H1 (cell line): ENCODE measurements around the gene AMN. TPM values are rescaled to one million over a fixed set of nuclear protein-coding genes. Genes with fewer than 3 reads are reported as not detected.
A peak's percentile ranks its signal among the peaks of the same experiment; 100 is the strongest.

Source experiments
- CTCF ChIA-PET: fragments of 300-600 bp; sonication (Branson Sonifier 250); formaldehyde crosslinking; loops from one replicate; lab custom pipeline; 2021; ENCODE audit not compliant: partially characterized antibody; lab: Charles Lee
- POLR2A ChIA-PET: fragments of 300-600 bp; sonication (Branson Sonifier 250); formaldehyde crosslinking; loops from one replicate; lab custom pipeline; 2021; ENCODE audit warnings: inconsistent platforms; ENCODE audit not compliant: partially characterized antibody; lab: Charles Lee
- DNase-seq, 2 experiments: peaks; one replicate each; pipeline versions ENCODE4 v3.0.0 to v3.0.0-alpha.2; 2010 to 2022; ENCODE audit warnings: low spot score in 2 of 2, low read depth in 1 of 2, mixed read lengths in 1 of 2
- FAIRE-seq: peaks from 2 replicates; lab custom pipeline; 2011; peaks lifted over from hg19 to GRCh38; lab: Jason Lieb, UNC
- H2AFZ ChIP-seq: 2 replicates; pipeline ENCODE4 v1.8.1; 2012; ENCODE audit warnings: low read length, inconsistent platforms
- H2AK5ac ChIP-seq: 2 replicates; pipeline ENCODE4 v1.6.1; 2013; ENCODE audit warnings: low read depth, low read length
- H2BK120ac ChIP-seq: replicated peaks from 2 replicates; pipeline ENCODE3; 2013; ENCODE audit warnings: low read depth, low read length, inconsistent platforms
- H2BK12ac ChIP-seq: 2 replicates; pipeline ENCODE4 v1.6.1; 2013; ENCODE audit warnings: low read depth, low read length
- H2BK15ac ChIP-seq: 2 replicates; pipeline ENCODE4 v1.6.1; 2013; ENCODE audit warnings: low read length
- H2BK20ac ChIP-seq: 2 replicates; pipeline ENCODE4 v1.6.1; 2013; ENCODE audit warnings: low read length
- H2BK5ac ChIP-seq: 2 replicates; pipeline ENCODE4 v1.6.1; 2013; ENCODE audit warnings: low read depth, low read length
- H3K14ac ChIP-seq: 2 replicates; pipeline ENCODE4 v1.6.1; 2013; ENCODE audit warnings: inconsistent platforms; ENCODE audit not compliant: insufficient read length
- H3K18ac ChIP-seq: 2 replicates; pipeline ENCODE4 v1.6.1; 2013; ENCODE audit warnings: low read length; ENCODE audit errors: extremely low read depth
- H3K23ac ChIP-seq: 2 replicates; pipeline ENCODE4 v1.6.1; 2013; ENCODE audit warnings: inconsistent platforms; ENCODE audit not compliant: insufficient read length
- H3K23me2 ChIP-seq: 2 replicates; pipeline ENCODE4 v1.6.1; 2013; ENCODE audit warnings: low read depth, low read length
- H3K27ac ChIP-seq: 2 replicates; pipeline ENCODE4 v1.6.1; 2011; ENCODE audit warnings: low read depth, low read length, inconsistent platforms
- H3K27me3 ChIP-seq, 4 experiments: replicated peaks in 1 of 4; 1 replicate in 1 of 4; 2 replicates in 3 of 4; pipeline versions ENCODE4 v1.6.1 to v1.8.1; 2011 to 2013; ENCODE audit warnings: low read length in 3 of 4, mild to moderate bottlenecking in 3 of 4, inconsistent platforms in 2 of 4, mixed read lengths in 2 of 4, moderate library complexity in 1 of 4; ENCODE audit not compliant: control insufficient read depth in 3 of 4, insufficient read depth in 3 of 4; ENCODE audit errors: extremely low read depth in 1 of 4
- H3K36me3 ChIP-seq, 4 experiments: 2 replicates each; pipeline versions ENCODE4 v1.6.1 to v1.8.1; 2011 to 2013; ENCODE audit warnings: mild to moderate bottlenecking in 4 of 4, low read length in 3 of 4, moderate library complexity in 2 of 4, control low read depth in 1 of 4, inconsistent platforms in 1 of 4; ENCODE audit not compliant: insufficient read depth in 4 of 4, control insufficient read depth in 2 of 4
- H3K4ac ChIP-seq: replicated peaks from 2 replicates; pipeline ENCODE3; 2013; ENCODE audit warnings: low read length, low read depth, mixed read lengths, inconsistent platforms; ENCODE audit not compliant: insufficient read length
- H3K4me1 ChIP-seq, 4 experiments: replicated peaks in 1 of 4; 1 replicate in 1 of 4; 2 replicates in 3 of 4; pipeline versions ENCODE4 v1.6.1 to v1.8.1; 2011 to 2013; ENCODE audit warnings: low read length in 3 of 4, inconsistent platforms in 2 of 4, mixed read lengths in 1 of 4; ENCODE audit not compliant: insufficient read depth in 4 of 4, control insufficient read depth in 3 of 4
- H3K4me2 ChIP-seq, 2 experiments: 2 replicates each; pipeline versions ENCODE4 v1.6.1 to v1.8.1; 2011 to 2013; ENCODE audit warnings: low read depth in 2 of 2, low read length in 2 of 2, control low read depth in 1 of 2, inconsistent platforms in 1 of 2, mild to moderate bottlenecking in 1 of 2; ENCODE audit not compliant: insufficient read depth in 1 of 2
- H3K4me3 ChIP-seq, 4 experiments: fragments of 200-600, 300-600 bp in 1 of 4; sonication (generic), shearing (Covaris generic), sonication (Bioruptor Twin) in 1 of 4; 2 replicates each; pipeline versions ENCODE4 v1.5.1 to v1.8.1; 2011 to 2016; ENCODE audit warnings: low read length in 4 of 4, low read depth in 3 of 4, control low read depth in 2 of 4, inconsistent platforms in 2 of 4, mild to moderate bottlenecking in 2 of 4, mixed read lengths in 1 of 4, moderate library complexity in 1 of 4; ENCODE audit not compliant: insufficient read depth in 2 of 4; ENCODE audit errors: extremely low read depth in 1 of 4
- H3K56ac ChIP-seq: replicated peaks from 2 replicates; pipeline ENCODE3; 2013; ENCODE audit warnings: low read depth, mild to moderate bottlenecking, mixed read lengths, low read length, inconsistent platforms; ENCODE audit not compliant: insufficient read length
- H3K79me1 ChIP-seq: 2 replicates; pipeline ENCODE4 v1.6.1; 2013; ENCODE audit warnings: low read depth, low read length, control low read depth
- H3K79me2 ChIP-seq, 2 experiments: 2 replicates each; pipeline versions ENCODE4 v1.6.1 to v1.8.1; 2012 to 2013; ENCODE audit warnings: low read length in 2 of 2, mild to moderate bottlenecking in 2 of 2, inconsistent platforms in 1 of 2; ENCODE audit not compliant: insufficient read depth in 2 of 2, control insufficient read depth in 1 of 2
- H3K9ac ChIP-seq, 4 experiments: replicated peaks in 1 of 4; 1 replicate in 1 of 4; 2 replicates in 3 of 4; pipeline versions ENCODE4 v1.6.1 to v1.8.1; 2011 to 2013; ENCODE audit warnings: low read depth in 3 of 4, low read length in 3 of 4, control low read depth in 2 of 4, mild to moderate bottlenecking in 2 of 4, moderate library complexity in 2 of 4, inconsistent platforms in 1 of 4; ENCODE audit errors: extremely low read depth in 1 of 4
- H3K9me3 ChIP-seq, 2 experiments: 2 replicates each; pipeline versions ENCODE4 v1.6.1 to v1.8.1; 2012 to 2013; ENCODE audit warnings: mild to moderate bottlenecking in 2 of 2, moderate library complexity in 2 of 2, control low read depth in 1 of 2, inconsistent platforms in 1 of 2, low read depth in 1 of 2, low read length in 1 of 2, mixed read lengths in 1 of 2; ENCODE audit not compliant: insufficient read depth in 2 of 2
- H4K20me1 ChIP-seq, 2 experiments: replicated peaks in 1 of 2; 2 replicates each; pipeline versions ENCODE3 to v1.8.1; 2011 to 2013; ENCODE audit warnings: inconsistent platforms in 2 of 2, low read length in 2 of 2, mild to moderate bottlenecking in 1 of 2; ENCODE audit not compliant: insufficient read depth in 2 of 2, control insufficient read depth in 1 of 2
- H4K5ac ChIP-seq: 2 replicates; pipeline ENCODE4 v1.6.1; 2013; ENCODE audit warnings: low read length, low read depth, mixed read lengths, inconsistent platforms; ENCODE audit not compliant: insufficient read length
- H4K8ac ChIP-seq: 2 replicates; pipeline ENCODE4 v1.8.0; 2013; ENCODE audit warnings: mild to moderate bottlenecking, moderate library complexity, low read length, inconsistent platforms; ENCODE audit not compliant: insufficient read depth; ENCODE audit errors: extremely low read depth
- H4K91ac ChIP-seq: replicated peaks from 2 replicates; pipeline ENCODE3; 2013; ENCODE audit warnings: low read length, mixed read lengths, inconsistent platforms; ENCODE audit not compliant: insufficient read length
- CHD2 ChIP-seq: IDR thresholded peaks from 2 replicates; pipeline ENCODE4 v1.6.1; 2012; ENCODE audit warnings: low read length, improper control_type of control experiment
- EGR1 ChIP-seq: IDR thresholded peaks from 2 replicates; pipeline ENCODE4 v1.6.1; 2011; ENCODE audit warnings: low read depth, low read length, borderline replicate concordance
- HDAC2 ChIP-seq, 2 experiments: fragments of 300-600 bp in 1 of 2; sonication (generic) in 1 of 2; IDR thresholded peaks; 2 replicates each; pipeline ENCODE4 v1.6.1; 2011 to 2012; ENCODE audit warnings: low read depth in 2 of 2, low read length in 2 of 2, mild to moderate bottlenecking in 2 of 2, moderate library complexity in 2 of 2, borderline replicate concordance in 1 of 2, inconsistent platforms in 1 of 2
- JUN ChIP-seq: IDR thresholded peaks from 2 replicates; pipeline ENCODE4 v1.6.1; 2011; ENCODE audit warnings: low read depth, mild to moderate bottlenecking, improper control_type of control experiment, low read length
- POLR2A ChIP-seq, 2 experiments: IDR thresholded peaks; 1 replicate in 1 of 2; 2 replicates in 1 of 2; pipeline ENCODE4 v1.6.1; 2011; ENCODE audit warnings: low read depth in 2 of 2, low read length in 2 of 2, mild to moderate bottlenecking in 2 of 2; ENCODE audit errors: control extremely low read depth in 1 of 2
- POLR2AphosphoS5 ChIP-seq: IDR thresholded peaks from 2 replicates; pipeline ENCODE4 v1.6.1; 2011; ENCODE audit warnings: low read depth, low read length
- RAD21 ChIP-seq, 2 experiments: IDR thresholded peaks in 1 of 2; conservative IDR thresholded peaks in 1 of 2; 2 replicates each; pipeline ENCODE4 v1.6.1; 2011; ENCODE audit warnings: low read depth in 2 of 2, low read length in 2 of 2, improper control_type of control experiment in 1 of 2, inconsistent platforms in 1 of 2, mild to moderate bottlenecking in 1 of 2, moderate library complexity in 1 of 2
- RNF2 ChIP-seq: fragments of 200-900, 300-1000 bp; sonication (generic); IDR thresholded peaks from 2 replicates; pipeline ENCODE4 v1.7.1; 2016; ENCODE audit warnings: borderline replicate concordance, low read depth, mild to moderate bottlenecking, antibody characterized with exemption, low read length; ENCODE audit not compliant: poor library complexity, severe bottlenecking; ENCODE audit errors: missing control alignments
- RXRA ChIP-seq: IDR thresholded peaks from 2 replicates; pipeline ENCODE4 v1.6.1; 2011; ENCODE audit warnings: low read depth, mild to moderate bottlenecking, low read length, moderate library complexity; ENCODE audit not compliant: insufficient read depth
- SIRT6 ChIP-seq: IDR thresholded peaks from one replicate; pipeline ENCODE4 v1.7.1; 2012; ENCODE audit warnings: low read length, inconsistent platforms
- TBP ChIP-seq: IDR thresholded peaks from 2 replicates; pipeline ENCODE4 v1.6.1; 2011; ENCODE audit warnings: low read depth, low read length, improper control_type of control experiment
- TEAD4 ChIP-seq: IDR thresholded peaks from 2 replicates; pipeline ENCODE4 v1.6.1; 2012; ENCODE audit warnings: low read depth, low read length, inconsistent platforms, mixed read lengths
- ZNF274 ChIP-seq: IDR thresholded peaks from 2 replicates; pipeline ENCODE4 v1.7.0; 2012; ENCODE audit warnings: low read length, borderline replicate concordance; ENCODE audit errors: extremely low read depth
- WGBS, 2 experiments: shearing (Covaris generic) in 1 of 2; methylation state at CpG; one replicate each; pipeline versions ENCODE4 v1.1.6 to v1.1.7; 2013 to 2015; ENCODE audit warnings: low lambda C conversion rate in 2 of 2, mixed read lengths in 2 of 2, inconsistent platforms in 1 of 2, low coverage in 1 of 2, missing lambda C conversion rate in 1 of 2; ENCODE audit not compliant: insufficient replicate concordance in 2 of 2, insufficient coverage in 1 of 2, insufficient read length in 1 of 2; ENCODE audit errors: extremely low coverage in 1 of 2, missing lambda C conversion rate in 1 of 2; 5-methylcytosine and 5-hydroxymethylcytosine counted together
- polyA plus RNA-seq, 7 experiments: library from polyadenylated mRNA; depleted of rRNA in 3 of 7; stranded (reverse) in 5 of 7; unstranded in 2 of 7; fragments of >200 nt in 5 of 7; fragments of 200-250 nt in 2 of 7; gene quantifications; 1 replicate in 5 of 7; 2 replicates in 1 of 7; 4 replicates in 1 of 7; pipeline versions ENCODE4 v1.2.1 to v1.2.3, GENCODE V29; 2011 to 2013; ENCODE audit warnings: missing spikeins in 2 of 7, mixed read lengths in 2 of 7
- total RNA-seq: library from RNA; stranded (reverse); fragmentation: NEBNext Ultra II Directional; extraction: Animal tissue kit (Norgen Biotek cat#: 25700); gene quantifications from 2 replicates; pipeline ENCODE4 v1.2.1, GENCODE V29; 2021

Gene AMN
- total and polyA plus RNA-seq, 2 of the 8 experiments (the other 6 are each of a cell fraction or from before 2014, with no cell fraction given): 0.77 to 1.5 TPM

GRCh38 chr14:102898776-102899515 is 23.5 kb upstream of the AMN start:
- H3K79me2 ChIP-seq: no peaks in the 10 kb centered on the region
- H3K9ac ChIP-seq: no peak overlapping the region
- H4K5ac ChIP-seq: no peak overlapping the region
- 91% methylated on average over 18 of the region's 18 CpGs; no CpG with 5 or more reads in 1 of the 2 experiments for WGBS, 2 experiments
- no peak overlapping the region for H3K4ac ChIP-seq
- H3K14ac ChIP-seq: no peak overlapping the region
- H2BK15ac ChIP-seq: no peak overlapping the region
- H4K91ac ChIP-seq: no peak overlapping the region
- H3K79me1 ChIP-seq: no peaks in the 10 kb centered on the region
- no peak overlapping the region for H3K27ac ChIP-seq
- no peak overlapping the region for H2BK12ac ChIP-seq
- peaks cover 2 to 3% of the 10 kb centered on the region in 2 experiments for H4K20me1 ChIP-seq
- ChIA-PET CTCF (no interaction called here), POLR2A (no interaction called here)
- FAIRE-seq (no peak), DNase-seq (no peak)
- no peaks in the 10 kb centered on the region for H3K9me3 ChIP-seq
- no peak overlapping the region for H4K8ac ChIP-seq
- no peak overlapping the region for H3K23ac ChIP-seq
- H2BK20ac ChIP-seq: no peak overlapping the region
- H3K23me2 ChIP-seq: no peaks in the 10 kb centered on the region
- H3K4me3 ChIP-seq: no peak overlapping the region
- H3K36me3 ChIP-seq: peaks cover 0 to 3% (median 0%) of the 10 kb centered on the region in 4 experiments; a peak in 2 of 8 replicates
- H3K27me3 ChIP-seq: no peaks in the 10 kb centered on the region
- no peak overlapping the region for H2BK120ac ChIP-seq
- H2AK5ac ChIP-seq: no peak overlapping the region
- H3K56ac ChIP-seq: no peak overlapping the region
- H3K18ac ChIP-seq: 0 out of 2 replicates have a peak overlapping the region, but pooled peaks have one; percentile 32
- H3K4me1 ChIP-seq: no peaks in the 10 kb centered on the region
- no peak overlapping the region for H2AFZ ChIP-seq
- H2BK5ac ChIP-seq: 0 out of 2 replicates have a peak overlapping the region, but pooled peaks have one; percentile 2
- no peak overlapping the region for H3K4me2 ChIP-seq
- TF ChIP-seq RXRA (no peak), RNF2 (no peak), CHD2 (no peak), SIRT6 (no peak), EGR1 (no peak), POLR2AphosphoS5 (no peak), JUN (no peak), RAD21 (IDR thresholded peaks at IDR 0.05 in 1 of 2, conservative IDR thresholded peaks at IDR 0.05 in 1 of 2; ENCODE audit: low read depth in 2 of 2, low read length in 2 of 2) (no peak), TBP (no peak), TEAD4 (no peak), POLR2A (IDR thresholded peaks at IDR 0.05; ENCODE audit: control extremely low read depth in 1 of 2, low read depth in 2 of 2, low read length in 2 of 2) (no peak), HDAC2 (IDR thresholded peaks at IDR 0.05; ENCODE audit: borderline replicate concordance in 1 of 2, low read depth in 2 of 2, low read length in 2 of 2) (no peak), ZNF274 (no peak)
